Common myeloid progenitor, CD34-positive (primary cell): ENCODE results near the gene PDE7B.

Source experiments
- CTCF ChIA-PET: fragments of 350-600 bp; sonication (Branson Sonifier 250); formaldehyde crosslinking; loops from one replicate; lab custom pipeline; 2021; ENCODE audit warnings: antibody characterized with exemption; lab: Charles Lee
- POLR2A ChIA-PET: fragments of 350-600 bp; sonication (Branson Sonifier 250); formaldehyde crosslinking; loops from one replicate; lab custom pipeline; 2021; ENCODE audit warnings: antibody characterized with exemption; lab: Charles Lee
- DNase-seq, 3 donors: peaks; one replicate each; pipeline versions ENCODE4 v3.0.0 to v3.0.0-alpha.2; 2013
- H3K27ac ChIP-seq, 2 experiments: 1 replicate in 1 of 2; 2 replicates in 1 of 2; pipeline ENCODE4 v1.7.0; 2013; ENCODE audit warnings: inconsistent platforms in 2 of 2, low read length in 2 of 2, mild to moderate bottlenecking in 2 of 2, low read depth in 1 of 2, moderate library complexity in 1 of 2; ENCODE audit not compliant: severe bottlenecking in 2 of 2, insufficient read depth in 1 of 2, poor library complexity in 1 of 2
- H3K27me3 ChIP-seq, 5 experiments: replicated peaks in 2 of 5; 1 replicate in 3 of 5; 2 replicates in 2 of 5; pipeline versions ENCODE4 v1.6.1 to v1.7.0; 2013; ENCODE audit warnings: low read length in 4 of 5, mild to moderate bottlenecking in 2 of 5, moderate library complexity in 2 of 5, inconsistent platforms in 1 of 5; ENCODE audit not compliant: insufficient read depth in 5 of 5, control insufficient read depth in 4 of 5
- H3K36me3 ChIP-seq, 4 experiments: 1 replicate in 2 of 4; 2 replicates in 2 of 4; pipeline versions ENCODE4 v1.6.1 to v1.7.0; 2013; ENCODE audit warnings: low read length in 3 of 4, control low read depth in 1 of 4, mild to moderate bottlenecking in 1 of 4; ENCODE audit not compliant: control insufficient read depth in 4 of 4, insufficient read depth in 4 of 4
- H3K4me1 ChIP-seq, 4 experiments: 1 replicate in 3 of 4; 2 replicates in 1 of 4; pipeline versions ENCODE4 v1.6.1 to v1.7.1; 2013; ENCODE audit warnings: low read length in 3 of 4, mild to moderate bottlenecking in 3 of 4, control low read depth in 1 of 4, inconsistent platforms in 1 of 4, moderate library complexity in 1 of 4; ENCODE audit not compliant: control insufficient read depth in 4 of 4, insufficient read depth in 4 of 4; ENCODE audit errors: control extremely low read depth in 1 of 4
- H3K4me3 ChIP-seq, 7 experiments: 1 replicate in 4 of 7; 2 replicates in 3 of 7; pipeline versions ENCODE4 v1.5.1 to v1.7.0; 2013; ENCODE audit warnings: mild to moderate bottlenecking in 7 of 7, low read length in 6 of 7, moderate library complexity in 6 of 7, inconsistent platforms in 2 of 7, low read depth in 2 of 7, control low read depth in 1 of 7; ENCODE audit not compliant: insufficient read depth in 4 of 7, control insufficient read depth in 1 of 7; ENCODE audit errors: extremely low read depth in 1 of 7
- H3K9me3 ChIP-seq, 5 experiments: 1 replicate in 4 of 5; 2 replicates in 1 of 5; pipeline versions ENCODE4 v1.6.1 to v1.7.1; 2013; ENCODE audit warnings: low read length in 4 of 5, mild to moderate bottlenecking in 2 of 5, inconsistent platforms in 1 of 5, low read depth in 1 of 5, moderate library complexity in 1 of 5; ENCODE audit not compliant: control insufficient read depth in 4 of 5, insufficient read depth in 2 of 5; ENCODE audit errors: control extremely low read depth in 1 of 5
- WGBS: methylation state at CpG from one replicate; pipeline ENCODE4 v1.1.5; 2013; ENCODE audit not compliant: insufficient coverage; 5-methylcytosine and 5-hydroxymethylcytosine counted together

PDE7B gene

GRCh38 chr6:135906972-135907465, 55.5 kb downstream of the PDE7B start:
- no CpG with 5 or more reads among the region's 2 CpGs for WGBS
- H3K9me3 ChIP-seq, result no peaks in the 10 kb centered on the region
- ChIA-PET CTCF (interaction anchor here (1.2 to 1.4 kb wide), 2 partner anchors 21 to 319 kb away, joined by 3 to 4 read pairs; no protein-coding TSS in a partner anchor), POLR2A (interaction anchor here (0.6 kb wide), 1 partner anchor 163 kb away, joined by 3 read pairs; no protein-coding TSS in a partner anchor)
- H3K4me1 ChIP-seq, result peaks cover 0 to 2% (median 0%) of the 10 kb centered on the region in 4 experiments
- no peak for DNase-seq
- H3K4me3 ChIP-seq, result no peak overlapping the region
- no peaks in the 10 kb centered on the region for H3K36me3 ChIP-seq
- no peak overlapping the region for H3K27ac ChIP-seq
- H3K27me3 ChIP-seq, result no peaks in the 10 kb centered on the region

GRCh38 chr6:135909737-135910387, 58.4 kb downstream of the PDE7B start:
- CTCF ChIA-PET, result interaction anchor here (0.6 to 2.5 kb wide), 23 partner anchors 8 to 464 kb away, joined by 3 to 18 read pairs (median 4); no protein-coding TSS in a partner anchor
- Histone ChIP-seq H3K27ac (no peak overlapping the region), H3K4me3 (no peak overlapping the region), H3K27me3 (no peaks in the 10 kb centered on the region), H3K36me3 (no peaks in the 10 kb centered on the region), H3K4me1 (peaks cover 0 to 2% (median 0%) of the 10 kb centered on the region in 4 experiments), H3K9me3 (no peaks in the 10 kb centered on the region)
- no CpG with 5 or more reads among the region's 9 CpGs for WGBS
- POLR2A ChIA-PET, result no interaction called here
- peak; percentile 76 to 84 (median 77) for DNase-seq

DNA sequence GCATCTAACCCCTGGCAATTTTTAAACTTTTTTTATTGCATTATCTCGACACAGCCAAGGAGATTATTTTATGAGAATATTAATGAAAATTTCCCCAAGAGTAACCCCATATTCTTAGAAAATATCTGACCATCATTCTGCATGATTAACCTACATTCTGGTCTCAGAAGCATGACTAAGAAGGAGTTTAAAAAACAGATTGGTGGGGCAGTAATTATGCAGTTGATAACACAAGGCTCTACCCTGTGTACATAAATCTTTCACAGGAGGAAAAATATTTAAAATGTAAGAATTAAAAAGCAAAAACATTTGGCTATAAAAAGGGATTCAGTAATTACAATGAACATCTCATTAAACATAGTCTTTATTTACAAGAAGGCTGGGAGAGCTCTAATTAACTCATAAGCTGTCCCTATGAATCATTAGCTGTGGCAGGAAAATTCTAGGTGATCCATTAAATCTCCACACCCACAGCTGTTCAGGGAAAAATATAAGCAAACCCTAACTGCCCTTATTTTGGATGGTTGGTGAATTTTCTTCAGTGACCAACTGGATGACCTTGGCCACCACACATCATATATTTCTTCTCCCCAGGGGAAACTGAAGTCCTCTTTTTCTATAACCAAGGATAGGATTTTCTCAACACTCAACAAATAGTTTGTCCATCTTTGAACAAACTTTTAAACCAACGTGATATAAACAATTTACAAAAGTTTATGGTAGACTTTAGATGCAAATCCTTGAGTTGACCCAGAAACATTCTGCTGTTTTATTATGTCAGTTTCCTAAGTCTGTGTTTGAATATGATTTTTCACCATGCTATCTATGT, 59.5 kb downstream of the PDE7B start:
- H3K4me3 ChIP-seq, result no peak overlapping the region
- no peaks in the 10 kb centered on the region for H3K9me3 ChIP-seq
- CTCF ChIA-PET, result interaction anchor here (0.7 to 1.8 kb wide), 7 partner anchors 226 to 376 kb away, joined by 3 to 8 read pairs (median 4); no protein-coding TSS in a partner anchor
- DNase-seq, result no peak
- WGBS, result no CpG with 5 or more reads among the region's 2 CpGs
- POLR2A ChIA-PET, result no interaction called here
- no peaks in the 10 kb centered on the region for H3K36me3 ChIP-seq
- H3K27ac ChIP-seq, result no peak overlapping the region
- H3K27me3 ChIP-seq, result no peaks in the 10 kb centered on the region
- H3K4me1 ChIP-seq, result peaks cover 0 to 2% (median 0%) of the 10 kb centered on the region in 4 experiments

DNA sequence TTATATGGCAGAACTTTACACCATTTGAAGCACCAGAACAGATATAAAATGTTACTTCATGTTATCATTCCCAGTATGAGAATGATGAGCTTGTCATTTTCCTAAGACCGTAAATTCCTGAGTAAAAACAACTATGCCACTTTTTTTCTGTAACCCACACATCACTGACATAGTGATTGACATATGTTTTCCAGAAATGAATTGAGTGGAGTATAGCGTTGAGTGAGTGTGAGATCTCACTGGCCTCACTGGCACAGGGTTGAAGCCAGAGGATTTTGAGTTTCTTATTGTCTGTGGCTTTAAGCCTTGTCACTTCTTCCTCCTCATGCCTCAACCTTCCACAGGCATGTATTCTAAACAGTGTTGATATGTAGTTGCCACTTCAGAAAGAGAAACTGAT, 62.3 kb downstream of the PDE7B start:
- Histone ChIP-seq H3K36me3 (no peaks in the 10 kb centered on the region), H3K27ac (no peak overlapping the region), H3K4me3 (no peak overlapping the region), H3K27me3 (no peaks in the 10 kb centered on the region), H3K9me3 (no peaks in the 10 kb centered on the region), H3K4me1 (peaks cover 0 to 2% (median 0%) of the 10 kb centered on the region in 4 experiments)
- WGBS, result 90% methylated on average over 2 of the region's 2 CpGs
- POLR2A ChIA-PET, result no interaction called here
- no peak for DNase-seq
- CTCF ChIA-PET, result interaction anchor here (0.9 to 2.2 kb wide), 3 partner anchors 13 to 377 kb away, joined by 3 to 5 read pairs (median 3); no protein-coding TSS in a partner anchor

DNA sequence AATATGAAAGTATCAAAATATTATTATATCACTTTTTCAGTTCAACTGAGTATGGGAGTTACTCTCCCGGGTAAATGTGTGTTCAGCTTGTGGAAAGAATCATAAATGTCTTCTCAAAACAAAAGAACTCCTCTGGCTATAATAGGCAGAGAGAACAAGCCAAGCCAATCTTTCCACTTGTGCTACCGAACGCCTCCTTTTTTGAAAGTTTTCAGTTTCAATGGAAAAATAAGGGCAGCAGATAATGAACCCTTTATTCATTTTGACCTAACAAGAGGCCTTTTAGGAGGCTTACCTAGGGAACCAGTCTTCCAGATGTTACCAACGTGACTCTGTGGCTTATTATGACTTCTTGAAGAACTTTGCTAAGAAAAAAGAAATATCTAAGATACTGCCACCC, 67.5 kb downstream of the PDE7B start:
- Histone ChIP-seq H3K36me3 (no peaks in the 10 kb centered on the region), H3K9me3 (no peaks in the 10 kb centered on the region), H3K4me3 (no peak overlapping the region), H3K27me3 (no peaks in the 10 kb centered on the region), H3K27ac (no peak overlapping the region), H3K4me1 (no peaks in the 10 kb centered on the region)
- no peak for DNase-seq
- POLR2A ChIA-PET, result no interaction called here
- 100% methylated on average over 2 of the region's 4 CpGs for WGBS
- CTCF ChIA-PET, result interaction anchor here (0.9 kb wide), 1 partner anchor 9 kb away, joined by 8 read pairs; no protein-coding TSS in a partner anchor

DNA sequence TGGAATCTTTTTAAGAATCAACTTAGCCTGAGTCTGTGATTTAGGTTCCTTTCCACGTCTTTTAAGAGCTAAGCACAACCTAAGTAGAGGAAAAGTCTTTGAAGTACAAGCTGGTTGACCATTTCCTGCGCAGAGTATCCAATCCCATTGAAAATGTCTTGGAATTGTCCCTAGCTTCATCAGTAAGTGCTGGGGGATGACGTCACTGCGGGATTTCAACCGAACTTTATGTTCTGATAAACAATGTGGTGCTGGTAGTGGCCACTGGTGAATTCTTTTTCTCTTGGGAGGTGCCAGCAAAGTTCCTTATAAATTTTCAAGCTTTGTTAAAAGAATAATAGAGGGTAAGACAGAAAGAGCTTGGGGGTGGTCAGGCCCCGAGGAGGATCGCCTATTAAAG, 69.2 kb downstream of the PDE7B start:
- POLR2A ChIA-PET, result no interaction called here
- no peaks in the 10 kb centered on the region for H3K4me1 ChIP-seq
- no peak overlapping the region for H3K4me3 ChIP-seq
- DNase-seq, result no peak
- H3K27ac ChIP-seq, result no peak overlapping the region
- H3K9me3 ChIP-seq, result no peaks in the 10 kb centered on the region
- CTCF ChIA-PET, result interaction anchor here (2.2 kb wide), 1 partner anchor 385 kb away, joined by 5 read pairs; no protein-coding TSS in a partner anchor
- WGBS, result 97% methylated on average over 7 of the region's 7 CpGs
- no peaks in the 10 kb centered on the region for H3K36me3 ChIP-seq
- no peaks in the 10 kb centered on the region for H3K27me3 ChIP-seq
